Measurements from ENCODE around the gene PHKB. TPM values are rescaled to one million over a fixed set of nuclear protein-coding genes. Genes with fewer than 3 reads are reported as not detected.
"Not testable (repeated sequence)": the region's sequence is repeated elsewhere in the genome, so short reads cannot be mapped to it uniquely, and the experiment has no call there.

The PHKB gene
- total RNA-seq, 4 donors from 2014 or later = 62.0 to 164 (median 111) TPM

- Histone ChIP-seq H3K9me3 (peaks cover 0 to 24% of the 10 kb centered on the region in 2 donors), H3K27ac (no peak overlapping the region), H3K27me3 (no peaks in the 10 kb centered on the region), H3K4me1 (no peaks in the 10 kb centered on the region), H3K4me3 (no peak overlapping the region), H3K36me3 (no peaks in the 10 kb centered on the region)
- no peak for DNase-seq
- no peak for TF ChIP-seq CTCF (IDR thresholded peaks at IDR 0.05)
- no peak for TF ChIP-seq POLR2A (IDR thresholded peaks at IDR 0.05)
- intact Hi-C loops (cut with DNase I; ENCODE audit: low total_unique reads) = no loop called here
Measured at GRCh38 chr16:47538472-47538871, 77.3 kb downstream of the PHKB start.

- not testable (repeated sequence) for H3K4me3 ChIP-seq, DNase-seq, H3K27ac ChIP-seq, H3K36me3 ChIP-seq, H3K27me3 ChIP-seq, H3K4me1 ChIP-seq
- H3K9me3 ChIP-seq = peaks cover 0 to 26% of the 10 kb centered on the region in 2 donors
- intact Hi-C loops (cut with DNase I; ENCODE audit: low total_unique reads) = loop anchor here (10.0 kb wide), 1 partner anchor 255 kb away; no protein-coding TSS in a partner anchor
Measured at GRCh38 chr16:47539707-47540670, 78.9 kb downstream of the PHKB start.

- not testable (repeated sequence) for DNase-seq, H3K27ac ChIP-seq, H3K4me1 ChIP-seq, H3K27me3 ChIP-seq, H3K36me3 ChIP-seq, H3K4me3 ChIP-seq
- peaks cover 0 to 29% of the 10 kb centered on the region in 2 donors for H3K9me3 ChIP-seq
- intact Hi-C loops (cut with DNase I; ENCODE audit: low total_unique reads) = loop anchor here (10.0 kb wide), 1 partner anchor 256 kb away; no protein-coding TSS in a partner anchor
Measured at GRCh38 chr16:47541135-47541534, 80.0 kb downstream of the PHKB start.

GRCh38 chr16:47544255-47544654, 83.1 kb downstream of the PHKB start:
- intact Hi-C loops (cut with DNase I; ENCODE audit: low total_unique reads) = loop anchor here (10.0 kb wide), 1 partner anchor 259 kb away; no protein-coding TSS in a partner anchor
- H3K27ac ChIP-seq, H3K4me3 ChIP-seq, H3K4me1 ChIP-seq, H3K36me3 ChIP-seq, DNase-seq, H3K27me3 ChIP-seq: not testable (repeated sequence)
- peaks cover 0 to 32% of the 10 kb centered on the region in 2 donors for H3K9me3 ChIP-seq

- intact Hi-C loops (cut with DNase I; ENCODE audit: low total_unique reads); H3K27me3 ChIP-seq; H3K27ac ChIP-seq; H3K36me3 ChIP-seq; DNase-seq; H3K4me3 ChIP-seq; H3K4me1 ChIP-seq: not testable (repeated sequence)
- H3K9me3 ChIP-seq = peaks cover 0 to 20% of the 10 kb centered on the region in 2 donors
Measured at GRCh38 chr16:47551185-47551584, 90.1 kb downstream of the PHKB start.

- peaks cover 0 to 14% of the 10 kb centered on the region in 2 donors for H3K9me3 ChIP-seq
- DNase-seq; H3K27ac ChIP-seq; H3K27me3 ChIP-seq; H3K36me3 ChIP-seq; H3K4me3 ChIP-seq; H3K4me1 ChIP-seq; intact Hi-C loops (cut with DNase I; ENCODE audit: low total_unique reads): not testable (repeated sequence)
Measured at GRCh38 chr16:47551767-47552166, 90.6 kb downstream of the PHKB start.

- H3K27me3 ChIP-seq = no peaks in the 10 kb centered on the region
- DNase-seq = no peak
- TF ChIP-seq POLR2A (IDR thresholded peaks at IDR 0.05) (no peak), CTCF (IDR thresholded peaks at IDR 0.05) (no peak)
- no peaks in the 10 kb centered on the region for H3K36me3 ChIP-seq
- H3K9me3 ChIP-seq = peaks cover 0 to 7% of the 10 kb centered on the region in 2 donors
- intact Hi-C loops (cut with DNase I; ENCODE audit: low total_unique reads) = no loop called here
- no peaks in the 10 kb centered on the region for H3K4me1 ChIP-seq
- no peak overlapping the region for H3K27ac ChIP-seq
- H3K4me3 ChIP-seq = no peak overlapping the region
Measured at GRCh38 chr16:47553853-47554564, 92.9 kb downstream of the PHKB start.

- H3K4me3 ChIP-seq; H3K36me3 ChIP-seq; H3K27ac ChIP-seq; DNase-seq; H3K4me1 ChIP-seq; intact Hi-C loops (cut with DNase I; ENCODE audit: low total_unique reads); H3K9me3 ChIP-seq; H3K27me3 ChIP-seq: not testable (repeated sequence)
Measured at GRCh38 chr16:47554587-47554986, 93.5 kb downstream of the PHKB start.

All from uterus (tissue), 4 donors.